Right lobe of liver (tissue), 6 donors: Measurements from ENCODE around the gene LNX1. TPM values are rescaled to one million over a fixed set of nuclear protein-coding genes. Genes with fewer than 3 reads are reported as not detected.

Experiments used
- ATAC-seq, 4 donors: fragments of 200-7000 bp; cut with Tn5 transposase; one replicate each; pipeline ENCODE4 v1.9.1; 2020; ENCODE audit warnings: mild to moderate bottlenecking in 4 of 4, moderate library complexity in 4 of 4
- DNase-seq, 3 donors: peaks; one replicate each; pipeline ENCODE4 v3.0.0-alpha.2; 2020
- H3K27ac ChIP-seq, 3 donors: fragments of 200-600 bp; one replicate each; pipeline ENCODE4 v1.8.0; 2022
- H3K27me3 ChIP-seq, 2 donors: fragments of 200-600 bp; one replicate each; pipeline ENCODE4 v1.8.0; 2022
- H3K36me3 ChIP-seq, 4 donors: fragments of 200-600 bp; sonication (generic) in 1 of 4; one replicate each; pipeline versions ENCODE4 v1.5.1 to v1.8.0; 2017 to 2022; ENCODE audit warnings: control low read depth in 1 of 4
- H3K4me1 ChIP-seq, 4 donors: fragments of 200-600 bp; sonication (generic) in 1 of 4; one replicate each; pipeline versions ENCODE4 v1.5.1 to v1.8.0; 2017 to 2022; ENCODE audit warnings: control low read depth in 1 of 4
- H3K4me3 ChIP-seq, 3 donors: fragments of 200-600 bp; one replicate each; pipeline ENCODE4 v1.8.0; 2022
- H3K9me3 ChIP-seq, 4 donors: fragments of 200-600 bp; sonication (generic) in 1 of 4; one replicate each; pipeline versions ENCODE4 v1.5.1 to v1.8.0; 2017 to 2022; ENCODE audit warnings: control low read depth in 1 of 4
- CTCF ChIP-seq, 4 donors: fragments of 200-600 bp in 3 of 4; fragments of 450-650 bp in 1 of 4; IDR thresholded peaks; one replicate each; pipeline versions ENCODE4 v1.5.1 to v1.8.0; 2016 to 2022; ENCODE audit warnings: antibody characterized with exemption in 4 of 4, mild to moderate bottlenecking in 2 of 4
- POLR2A ChIP-seq: fragments of 450-650 bp; IDR thresholded peaks from one replicate; pipeline ENCODE4 v1.6.1; 2017; ENCODE audit warnings: antibody characterized with exemption, mild to moderate bottlenecking
- WGBS: methylation state at CpG from one replicate; pipeline ENCODE4 v1.1.6; 2018; ENCODE audit warnings: low coverage, low lambda C conversion rate; ENCODE audit not compliant: insufficient coverage; ENCODE audit errors: missing lambda C conversion rate; 5-methylcytosine and 5-hydroxymethylcytosine counted together
- intact Hi-C, 2 donors: fragments of 100-400 bp; cut with DNase I; formaldehyde crosslinking; loops; one replicate each; pipeline versions ENCODE4 v1.11.2 to v1.14.1; 2022
- total RNA-seq, 6 experiments: library from RNA; depleted of rRNA in 2 of 6; stranded (reverse); fragments of >200 nt in 2 of 6; fragmentation: NEBNext Ultra II Directional in 3 of 6; extraction: Animal tissue kit (Norgen Biotek cat#: 25700) in 3 of 6; gene quantifications; one replicate each; pipeline versions ENCODE4 v1.1.0 to v1.2.4, GENCODE V29; 2016 to 2023
- donor health status: DM: no; HTN: yes; CAD: no.
- donor health status: DM: no; HTN: no; CAD: no.
- donor health status: DM: no; HTN: no; CAD: no.
- donor health status: DM: no; HTN: yes; CAD: no.
- donor health status: DM: no; HTN: yes; CAD: no.

Gene LNX1
- total RNA-seq, 6 experiments from 2014 or later = 1.3 to 6.0 (median 3.9) TPM

DNA sequence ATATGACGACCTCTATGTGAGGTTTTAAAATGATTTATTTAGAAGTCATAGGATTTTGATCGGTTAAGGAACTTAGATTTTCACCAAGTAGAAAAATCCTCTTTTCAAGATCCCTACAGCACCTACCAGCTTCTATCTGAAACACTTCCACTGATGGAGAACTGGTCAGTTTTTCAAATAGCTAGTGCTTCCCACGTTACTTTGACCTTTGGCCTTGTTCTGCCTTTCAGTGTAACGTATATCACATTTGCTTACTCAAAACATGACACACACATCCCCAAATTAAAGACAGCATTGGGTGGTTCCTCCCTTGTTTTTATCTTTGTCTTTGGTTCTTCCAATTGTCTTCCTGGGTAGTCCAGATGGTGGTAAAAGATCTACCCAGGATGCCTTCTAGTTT lies 6.6 kb downstream of the LNX1 start:
- peaks cover 0 to 21% (median 0%) of the 10 kb centered on the region in 4 donors for H3K4me1 ChIP-seq
- intact Hi-C loops = no loop called here
- TF ChIP-seq CTCF (IDR thresholded peaks at IDR 0.05) = no peak
- TF ChIP-seq POLR2A = no peak
- H3K9me3 ChIP-seq = no peaks in the 10 kb centered on the region
- DNase-seq (no peak), ATAC-seq (no peak)
- 74% methylated on average over 4 of the region's 4 CpGs for WGBS
- H3K36me3 ChIP-seq = no peaks in the 10 kb centered on the region
- H3K27me3 ChIP-seq = no peaks in the 10 kb centered on the region
- H3K4me3 ChIP-seq = no peak overlapping the region
- no peak overlapping the region for H3K27ac ChIP-seq

- Histone ChIP-seq H3K4me1 (peaks cover 0 to 20% (median 0%) of the 10 kb centered on the region in 4 donors), H3K27me3 (no peaks in the 10 kb centered on the region), H3K36me3 (no peaks in the 10 kb centered on the region), H3K27ac (no peak overlapping the region), H3K9me3 (no peaks in the 10 kb centered on the region), H3K4me3 (no peak overlapping the region)
- intact Hi-C loops = no loop called here
- WGBS = 85% methylated on average over 3 of the region's 3 CpGs
- no peak for ATAC-seq
- DNase-seq = no peak
- TF ChIP-seq CTCF (IDR thresholded peaks at IDR 0.05) = no peak
- no peak for TF ChIP-seq POLR2A
These were observed 7.8 kb downstream of the LNX1 start for GRCh38 chr4:53583513-53583912.

DNA sequence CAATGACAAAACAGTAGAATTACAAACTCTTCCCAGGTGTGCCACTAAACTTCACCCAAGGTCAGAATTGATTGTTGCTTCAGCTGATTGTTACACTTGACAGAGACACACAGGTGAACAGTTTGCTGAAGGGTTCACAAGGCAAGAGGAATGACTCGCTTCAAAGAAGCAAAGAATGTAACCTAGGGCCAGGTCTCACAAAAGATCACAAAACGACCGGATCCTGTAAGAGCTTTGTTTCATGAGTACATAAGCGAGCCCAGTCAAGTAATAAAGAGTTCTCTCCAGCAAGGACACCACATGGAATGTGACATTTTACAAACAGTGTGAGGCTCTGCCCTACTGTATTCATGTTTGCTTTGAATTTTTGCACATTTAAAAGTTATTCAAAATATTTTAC lies 9.1 kb downstream of the LNX1 start:
- DNase-seq (no peak), ATAC-seq (peak in 3 of 4 donors; percentile 17 to 57 (median 47))
- Histone ChIP-seq H3K4me3 (no peak overlapping the region), H3K4me1 (peaks cover 0 to 15% (median 0%) of the 10 kb centered on the region in 4 donors), H3K27ac (no peak overlapping the region), H3K9me3 (no peaks in the 10 kb centered on the region), H3K27me3 (no peaks in the 10 kb centered on the region), H3K36me3 (no peaks in the 10 kb centered on the region)
- intact Hi-C loops = no loop called here
- TF ChIP-seq CTCF (IDR thresholded peaks at IDR 0.05) (no peak), POLR2A (no peak)
- WGBS = 44% methylated on average over 4 of the region's 4 CpGs

- intact Hi-C loops = no loop called here
- H3K4me3 ChIP-seq = no peak overlapping the region
- H3K9me3 ChIP-seq = no peaks in the 10 kb centered on the region
- TF ChIP-seq CTCF (IDR thresholded peaks at IDR 0.05) = no peak
- TF ChIP-seq POLR2A = no peak
- ATAC-seq (no peak), DNase-seq (no peak)
- H3K27ac ChIP-seq = no peak overlapping the region
- H3K36me3 ChIP-seq = no peaks in the 10 kb centered on the region
- peaks cover 0 to 25% (median 0%) of the 10 kb centered on the region in 4 donors for H3K4me1 ChIP-seq
- H3K27me3 ChIP-seq = no peaks in the 10 kb centered on the region
- WGBS = 77% methylated on average over 3 of the region's 3 CpGs
These were observed 11.0 kb downstream of the LNX1 start for GRCh38 chr4:53580274-53580673.

- peaks cover 0 to 25% (median 0%) of the 10 kb centered on the region in 4 donors for H3K4me1 ChIP-seq
- no peak overlapping the region for H3K4me3 ChIP-seq
- H3K27me3 ChIP-seq = no peaks in the 10 kb centered on the region
- no peak for ATAC-seq
- no peak overlapping the region for H3K27ac ChIP-seq
- TF ChIP-seq POLR2A (no peak), CTCF (IDR thresholded peaks at IDR 0.05) (no peak)
- WGBS = 93% methylated on average over 3 of the region's 3 CpGs
- H3K9me3 ChIP-seq = no peaks in the 10 kb centered on the region
- H3K36me3 ChIP-seq = no peaks in the 10 kb centered on the region
- intact Hi-C loops = no loop called here
- no peak for DNase-seq
These were observed 11.5 kb downstream of the LNX1 start for GRCh38 chr4:53579826-53580225.
